ENCODE data around the gene KIF6. TPM values are rescaled to one million over a fixed set of nuclear protein-coding genes. Genes with fewer than 3 reads are reported as not detected.

Gene KIF6
- total RNA-seq, 6 experiments from 2014 or later, result not detected

DNA sequence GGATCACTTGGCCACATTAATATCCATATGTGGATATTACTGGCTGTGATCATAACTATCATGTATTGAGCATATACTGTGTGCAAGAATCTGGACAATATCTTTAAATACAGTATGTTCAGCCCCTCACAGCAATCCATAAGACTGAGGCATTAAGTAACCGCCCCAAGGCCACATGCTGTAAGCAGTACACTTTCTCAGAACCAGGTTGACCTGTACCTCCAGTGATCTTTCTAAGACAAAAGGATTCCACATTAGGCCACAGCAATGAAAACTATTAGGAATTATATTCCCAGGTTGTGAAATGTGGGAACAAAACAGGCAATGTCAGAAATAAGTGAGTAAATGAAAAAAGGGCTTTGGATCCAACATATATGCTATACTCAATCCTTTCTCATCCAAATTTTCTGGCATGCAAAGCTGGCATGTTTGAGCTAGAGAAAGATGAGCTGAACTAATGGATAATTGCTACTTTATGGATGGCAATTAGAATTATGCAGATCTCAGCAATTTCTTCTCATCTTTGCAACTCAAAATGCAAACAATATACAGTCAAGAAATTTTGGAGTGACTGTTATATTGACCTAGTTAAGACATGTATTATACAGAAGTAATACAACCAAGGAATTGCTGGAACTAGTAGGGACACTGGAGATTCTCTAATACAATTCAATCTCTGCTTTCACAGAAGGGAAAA, 86.9 kb downstream of the KIF6 start:
- H3K4me1 Mint-ChIP-seq (ENCODE audit: low read depth), result no peaks in the 10 kb centered on the region
- H3K27me3 Mint-ChIP-seq (ENCODE audit: insufficient read depth), result no peaks in the 10 kb centered on the region
- peaks cover 10% of the 10 kb centered on the region for H3K9me3 Mint-ChIP-seq
- TF ChIP-seq, protein P1, sequence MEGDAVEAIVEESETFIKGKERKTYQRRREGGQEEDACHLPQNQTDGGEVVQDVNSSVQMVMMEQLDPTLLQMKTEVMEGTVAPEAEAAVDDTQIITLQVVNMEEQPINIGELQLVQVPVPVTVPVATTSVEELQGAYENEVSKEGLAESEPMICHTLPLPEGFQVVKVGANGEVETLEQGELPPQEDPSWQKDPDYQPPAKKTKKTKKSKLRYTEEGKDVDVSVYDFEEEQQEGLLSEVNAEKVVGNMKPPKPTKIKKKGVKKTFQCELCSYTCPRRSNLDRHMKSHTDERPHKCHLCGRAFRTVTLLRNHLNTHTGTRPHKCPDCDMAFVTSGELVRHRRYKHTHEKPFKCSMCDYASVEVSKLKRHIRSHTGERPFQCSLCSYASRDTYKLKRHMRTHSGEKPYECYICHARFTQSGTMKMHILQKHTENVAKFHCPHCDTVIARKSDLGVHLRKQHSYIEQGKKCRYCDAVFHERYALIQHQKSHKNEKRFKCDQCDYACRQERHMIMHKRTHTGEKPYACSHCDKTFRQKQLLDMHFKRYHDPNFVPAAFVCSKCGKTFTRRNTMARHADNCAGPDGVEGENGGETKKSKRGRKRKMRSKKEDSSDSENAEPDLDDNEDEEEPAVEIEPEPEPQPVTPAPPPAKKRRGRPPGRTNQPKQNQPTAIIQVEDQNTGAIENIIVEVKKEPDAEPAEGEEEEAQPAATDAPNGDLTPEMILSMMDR (IDR thresholded peaks at IDR 0.05), result no peak
- DNase-seq, result no peak
- no peak overlapping the region for H3K27ac Mint-ChIP-seq
- H3K4me3 Mint-ChIP-seq, result no peak overlapping the region
- H3K36me3 Mint-ChIP-seq (ENCODE audit: low read depth), result no peaks in the 10 kb centered on the region

DNA sequence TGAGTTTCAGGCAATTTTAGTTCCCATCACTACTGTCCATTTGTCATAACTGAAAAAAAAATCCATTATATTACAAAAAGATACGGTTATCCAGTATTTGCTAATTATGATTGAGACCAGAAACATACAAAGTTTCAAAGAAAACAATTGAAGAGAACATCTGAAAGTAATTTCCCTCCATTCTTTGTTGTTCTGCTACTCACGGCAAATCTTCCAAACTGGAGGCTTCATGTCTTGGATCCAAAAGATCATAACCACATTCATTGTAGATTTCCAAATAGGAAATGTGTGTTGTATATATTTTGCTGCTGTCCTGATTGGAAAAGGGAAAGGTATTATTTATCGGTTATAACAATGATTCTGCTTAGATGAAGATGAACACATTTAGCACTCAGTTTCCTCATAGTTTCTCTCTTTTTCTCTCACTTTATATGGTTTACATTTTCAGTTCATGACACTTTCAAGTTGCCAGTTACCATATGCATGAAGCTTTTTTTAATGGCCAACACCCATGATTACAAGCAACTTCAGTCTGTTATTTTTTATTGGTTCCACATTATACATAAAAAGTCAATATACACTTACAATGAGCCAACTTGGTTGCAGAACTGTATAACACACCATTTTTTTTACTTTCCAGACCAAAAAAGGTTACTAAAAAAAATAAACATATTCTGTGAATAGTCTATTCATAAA, 90.4 kb downstream of the KIF6 start:
- Mint-ChIP-seq H3K27me3 (ENCODE audit: insufficient read depth) (no peaks in the 10 kb centered on the region), H3K4me3 (no peak overlapping the region), H3K9me3 (peaks cover 20% of the 10 kb centered on the region), H3K4me1 (ENCODE audit: low read depth) (no peaks in the 10 kb centered on the region), H3K36me3 (ENCODE audit: low read depth) (no peaks in the 10 kb centered on the region), H3K27ac (no peak overlapping the region)
- no peak for DNase-seq
- TF ChIP-seq, protein P1 (IDR thresholded peaks at IDR 0.05), result no peak

DNA sequence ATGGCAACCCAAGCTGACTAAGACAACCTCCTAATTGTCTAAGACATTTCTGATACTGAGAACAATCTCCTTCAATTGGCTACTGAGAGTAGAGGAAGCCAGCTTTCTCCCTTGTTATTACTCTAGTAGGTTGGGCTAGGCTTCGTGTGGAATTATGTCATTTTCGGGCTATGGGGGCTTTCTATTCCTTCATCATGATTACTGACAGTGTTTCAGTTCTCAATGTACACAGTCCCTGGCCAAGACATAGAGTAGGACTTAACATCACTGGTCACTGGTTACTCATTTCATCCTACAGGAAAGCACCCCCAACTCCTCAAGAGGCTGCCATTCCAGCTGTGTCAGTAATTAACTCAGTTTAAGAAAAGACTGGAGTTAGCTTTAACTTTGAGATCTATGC, 100.0 kb downstream of the KIF6 start:
- H3K27ac Mint-ChIP-seq, result no peak overlapping the region
- TF ChIP-seq, protein P1 (IDR thresholded peaks at IDR 0.05), result no peak
- DNase-seq, result no peak
- no peaks in the 10 kb centered on the region for H3K4me1 Mint-ChIP-seq (ENCODE audit: low read depth)
- H3K27me3 Mint-ChIP-seq (ENCODE audit: insufficient read depth), result peaks cover 2% of the 10 kb centered on the region; the same call in 1 of the 2 replicates
- peaks cover 24% of the 10 kb centered on the region for H3K9me3 Mint-ChIP-seq
- H3K4me3 Mint-ChIP-seq, result no peak overlapping the region
- H3K36me3 Mint-ChIP-seq (ENCODE audit: low read depth), result no peaks in the 10 kb centered on the region

DNA sequence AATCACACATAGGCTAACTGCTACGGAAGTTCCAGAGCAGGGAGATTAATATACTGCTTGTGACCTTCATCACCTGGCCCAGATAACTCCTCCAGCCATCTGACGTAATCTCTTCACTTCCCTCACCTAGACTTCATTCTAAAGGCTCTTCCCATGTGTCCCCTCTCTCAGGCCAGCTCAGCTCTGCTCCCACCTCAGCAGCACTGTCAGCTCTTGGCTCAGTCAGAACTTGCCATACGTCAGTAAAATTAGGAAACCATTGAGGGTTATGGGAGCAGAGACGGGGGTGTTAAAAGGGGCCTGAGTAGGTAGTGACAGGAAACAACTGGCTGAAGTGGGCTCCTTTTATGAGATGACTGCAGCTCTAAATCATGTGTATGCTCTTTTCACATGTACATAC, 101.5 kb downstream of the KIF6 start:
- DNase-seq, result no peak
- H3K9me3 Mint-ChIP-seq, result peaks cover 17% of the 10 kb centered on the region
- H3K4me1 Mint-ChIP-seq (ENCODE audit: low read depth), result no peaks in the 10 kb centered on the region
- H3K27me3 Mint-ChIP-seq (ENCODE audit: insufficient read depth), result peaks cover 2% of the 10 kb centered on the region; the same call in 1 of the 2 replicates
- H3K4me3 Mint-ChIP-seq, result no peak overlapping the region
- H3K36me3 Mint-ChIP-seq (ENCODE audit: low read depth), result no peaks in the 10 kb centered on the region
- TF ChIP-seq, protein P1 (IDR thresholded peaks at IDR 0.05), result no peak
- no peak overlapping the region for H3K27ac Mint-ChIP-seq

DNA sequence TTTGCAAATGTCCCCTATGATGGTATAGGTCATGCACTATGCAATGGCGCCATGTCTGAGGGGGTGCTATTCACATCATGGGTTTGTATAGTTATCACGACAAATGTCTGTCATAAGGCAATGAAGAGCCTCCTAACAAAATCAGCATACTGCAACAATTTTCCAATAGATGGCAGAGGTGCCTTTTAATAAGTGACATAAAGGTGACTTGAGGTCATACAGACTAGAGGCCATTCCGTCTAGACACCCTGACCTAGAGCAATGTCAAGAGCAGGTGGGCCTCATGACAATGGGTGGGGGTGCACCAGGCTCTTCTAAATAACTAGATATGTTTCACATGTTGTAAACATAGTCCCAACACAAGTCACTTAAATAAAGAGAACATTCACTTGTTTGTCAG, 107.7 kb downstream of the KIF6 start:
- DNase-seq, result no peak
- no peaks in the 10 kb centered on the region for H3K4me1 Mint-ChIP-seq (ENCODE audit: low read depth)

More for the DNA sequence above, 107.7 kb downstream of the KIF6 start:
- peaks cover 12% of the 10 kb centered on the region for H3K9me3 Mint-ChIP-seq
- no peak overlapping the region for H3K27ac Mint-ChIP-seq
- H3K4me3 Mint-ChIP-seq, result no peak overlapping the region
- H3K27me3 Mint-ChIP-seq (ENCODE audit: insufficient read depth), result no peaks in the 10 kb centered on the region
- no peaks in the 10 kb centered on the region for H3K36me3 Mint-ChIP-seq (ENCODE audit: low read depth)
- TF ChIP-seq, protein P1 (IDR thresholded peaks at IDR 0.05), result no peak

Data from HFFc6 (cell line).